GM12892 (cell line): ENCODE measurements around the gene RTN4R.

Experiments
- POLR2A ChIP-seq: IDR thresholded peaks from 2 replicates; pipeline ENCODE4 v1.6.1; 2011; ENCODE audit warnings: low read depth, low read length, control low read depth
- TAF1 ChIP-seq: IDR thresholded peaks from 2 replicates; pipeline ENCODE4 v1.6.1; 2011; ENCODE audit warnings: low read depth, mild to moderate bottlenecking, control low read depth, low read length, borderline replicate concordance

- TF ChIP-seq POLR2A: no peak
- no peak for TF ChIP-seq TAF1
These were observed 58.3 kb downstream of the RTN4R start for GRCh38 chr22:20209761-20210250.
